K562 (cell line): ENCODE results near the gene JUND.

Source experiments
- CREB3L1 ChIP-seq: fragments of 450-650 bp; IDR thresholded peaks from 2 replicates; pipeline ENCODE4 v1.6.1; 2014; ENCODE audit warnings: low read depth, mild to moderate bottlenecking, moderate library complexity, borderline replicate concordance
- CTCF ChIP-seq, 3 experiments: IDR thresholded peaks in 2 of 3; conservative IDR thresholded peaks in 1 of 3; 2 replicates each; pipeline ENCODE4 v1.5.1; 2011 to 2012; ENCODE audit warnings: low read length in 3 of 3, mild to moderate bottlenecking in 3 of 3, control low read depth in 2 of 3, improper control_type of control experiment in 1 of 3, inconsistent platforms in 1 of 3, low read depth in 1 of 3, mixed read lengths in 1 of 3, moderate library complexity in 1 of 3; ENCODE audit not compliant: insufficient read depth in 2 of 3
- DPF2 ChIP-seq: fragments of 450-650 bp; IDR thresholded peaks from 2 replicates; pipeline ENCODE4 v1.6.1; 2016
- GABPB2 ChIP-seq: fragments of 250-450 bp; sonication (Bioruptor Pico); conservative IDR thresholded peaks from 2 replicates; pipeline ENCODE4 v1.5.1; 2021; ENCODE audit warnings: mild to moderate bottlenecking
- HLTF ChIP-seq: fragments of 450-650 bp; IDR thresholded peaks from 2 replicates; pipeline ENCODE4 v1.6.1; 2016
- JUNB ChIP-seq: fragments of 450-650 bp; formaldehyde crosslinking; conservative IDR thresholded peaks from 2 replicates; pipeline ENCODE4 v1.4.0; 2020; ENCODE audit warnings: mild to moderate bottlenecking
- TAL1 ChIP-seq: fragments of 450-650 bp; IDR thresholded peaks from 2 replicates; pipeline ENCODE4 v1.6.1; 2016; ENCODE audit warnings: mild to moderate bottlenecking
- ZNF644 ChIP-seq: fragments of 200-800 bp; sonication (Bioruptor generic); IDR thresholded peaks from 2 replicates; pipeline ENCODE4 v1.6.1; 2016; ENCODE audit warnings: low read depth, missing genetic modification characterization, missing compliant biosample characterization
- TF ChIP-seq, protein P1 (sequence below): conservative IDR thresholded peaks from 2 replicates; pipeline ENCODE4 v1.6.1; 2011; ENCODE audit warnings: low read depth, mild to moderate bottlenecking, low read length; ENCODE audit not compliant: control insufficient read depth

GRCh38 chr19:18278521-18279265, 2.7 kb downstream of the JUND start:
- TF ChIP-seq, protein P1, sequence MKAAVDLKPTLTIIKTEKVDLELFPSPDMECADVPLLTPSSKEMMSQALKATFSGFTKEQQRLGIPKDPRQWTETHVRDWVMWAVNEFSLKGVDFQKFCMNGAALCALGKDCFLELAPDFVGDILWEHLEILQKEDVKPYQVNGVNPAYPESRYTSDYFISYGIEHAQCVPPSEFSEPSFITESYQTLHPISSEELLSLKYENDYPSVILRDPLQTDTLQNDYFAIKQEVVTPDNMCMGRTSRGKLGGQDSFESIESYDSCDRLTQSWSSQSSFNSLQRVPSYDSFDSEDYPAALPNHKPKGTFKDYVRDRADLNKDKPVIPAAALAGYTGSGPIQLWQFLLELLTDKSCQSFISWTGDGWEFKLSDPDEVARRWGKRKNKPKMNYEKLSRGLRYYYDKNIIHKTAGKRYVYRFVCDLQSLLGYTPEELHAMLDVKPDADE = no peak
- no peak for TF ChIP-seq JUNB (CRISPR knock-in tag)
- TF ChIP-seq CREB3L1 = no peak
- peak; percentile 41 to 57 (median 53) for TF ChIP-seq CTCF (IDR thresholded peaks at IDR 0.05 in 2 of 3, conservative IDR thresholded peaks at IDR 0.05 in 1 of 3; ENCODE audit: insufficient read depth in 2 of 3, low read depth in 1 of 3, low read length in 3 of 3)
- TF ChIP-seq TAL1 = no peak
- TF ChIP-seq GABPB2 (CRISPR knock-in tag) = no peak
- TF ChIP-seq HLTF = no peak
- no peak for TF ChIP-seq ZNF644 (tag)
- TF ChIP-seq DPF2 = no peak
